H9 (cell line): ENCODE results near the gene ACOT2. TPM values are rescaled to one million over a fixed set of nuclear protein-coding genes. Genes with fewer than 3 reads are reported as not detected.

ENCODE experiments used
- DNase-seq: peaks from one replicate; pipeline ENCODE4 v3.0.0-alpha.2; 2017
- H2AFZ ChIP-seq: one replicate; pipeline ENCODE4 v1.6.1; 2013; ENCODE audit warnings: mild to moderate bottlenecking, low read length, control low read depth, moderate library complexity
- H2AK5ac ChIP-seq: 2 replicates; pipeline ENCODE4 v1.6.1; 2013; ENCODE audit warnings: low read length, control low read depth, mixed read lengths; ENCODE audit not compliant: insufficient read length
- H2BK120ac ChIP-seq: one replicate; pipeline ENCODE4 v1.6.1; 2013; ENCODE audit warnings: low read depth, mild to moderate bottlenecking, low read length, control low read depth, inconsistent platforms; ENCODE audit not compliant: poor library complexity, severe bottlenecking
- H2BK12ac ChIP-seq: 2 replicates; pipeline ENCODE4 v1.6.1; 2013; ENCODE audit warnings: low read length, control low read depth, mixed read lengths, low read depth; ENCODE audit not compliant: insufficient read length
- H2BK15ac ChIP-seq: 2 replicates; pipeline ENCODE4 v1.6.1; 2013; ENCODE audit warnings: low read depth, low read length, control low read depth
- H2BK20ac ChIP-seq: one replicate; pipeline ENCODE4 v1.6.1; 2013; ENCODE audit warnings: low read depth, mild to moderate bottlenecking, low read length, control low read depth, inconsistent platforms; ENCODE audit not compliant: poor library complexity, severe bottlenecking
- H2BK5ac ChIP-seq: 2 replicates; pipeline ENCODE4 v1.6.1; 2013; ENCODE audit warnings: low read length, control low read depth, mixed read lengths; ENCODE audit not compliant: insufficient read length
- H3K14ac ChIP-seq: 2 replicates; pipeline ENCODE4 v1.6.1; 2013; ENCODE audit warnings: low read length, control low read depth; ENCODE audit not compliant: insufficient read depth
- H3K18ac ChIP-seq: 2 replicates; pipeline ENCODE4 v1.6.1; 2013; ENCODE audit warnings: low read depth, mild to moderate bottlenecking, mixed read lengths, low read length, control low read depth; ENCODE audit not compliant: insufficient read length
- H3K23ac ChIP-seq: 2 replicates; pipeline ENCODE4 v1.6.1; 2013; ENCODE audit warnings: low read length, control low read depth, mixed read lengths, low read depth; ENCODE audit not compliant: insufficient read length
- H3K23me2 ChIP-seq: 2 replicates; pipeline ENCODE4 v1.6.1; 2013; ENCODE audit warnings: low read depth, mild to moderate bottlenecking, mixed read lengths, low read length, control low read depth; ENCODE audit not compliant: insufficient read length, poor library complexity, severe bottlenecking
- H3K27ac ChIP-seq: 2 replicates; pipeline ENCODE4 v1.5.1; 2013; ENCODE audit warnings: low read length, control low read depth, mixed read lengths, low read depth; ENCODE audit not compliant: insufficient read length
- H3K27me3 ChIP-seq: 2 replicates; pipeline ENCODE4 v1.6.1; 2013; ENCODE audit warnings: low read length, control low read depth, inconsistent platforms; ENCODE audit not compliant: insufficient read depth
- H3K4ac ChIP-seq: 2 replicates; pipeline ENCODE4 v1.6.1; 2013; ENCODE audit warnings: low read depth, mild to moderate bottlenecking, control low read depth, inconsistent platforms, low read length, moderate library complexity
- H3K4me1 ChIP-seq: 2 replicates; pipeline ENCODE4 v1.6.1; 2013; ENCODE audit warnings: low read length, control low read depth, inconsistent platforms; ENCODE audit not compliant: insufficient read depth
- H3K4me2 ChIP-seq: 2 replicates; pipeline ENCODE4 v1.6.1; 2013; ENCODE audit warnings: low read length, control low read depth, mixed read lengths; ENCODE audit not compliant: insufficient read length, insufficient read depth
- H3K56ac ChIP-seq: 2 replicates; pipeline ENCODE4 v1.6.1; 2013; ENCODE audit warnings: low read depth, mild to moderate bottlenecking, mixed read lengths, low read length, control low read depth; ENCODE audit not compliant: insufficient read length
- H3K79me1 ChIP-seq: 2 replicates; pipeline ENCODE4 v1.6.1; 2013; ENCODE audit warnings: low read depth, mild to moderate bottlenecking, moderate library complexity, low read length, control low read depth, inconsistent platforms; ENCODE audit not compliant: insufficient read depth, poor library complexity, severe bottlenecking
- H3K79me2 ChIP-seq: 2 replicates; pipeline ENCODE4 v1.6.1; 2013; ENCODE audit warnings: low read length, control low read depth, inconsistent platforms; ENCODE audit not compliant: insufficient read depth
- H3K9ac ChIP-seq: 2 replicates; pipeline ENCODE4 v1.6.1; 2013; ENCODE audit warnings: low read length, control low read depth, mixed read lengths; ENCODE audit not compliant: insufficient read length; ENCODE audit errors: extremely low read depth
- H3K9me3 ChIP-seq: one replicate; pipeline ENCODE4 v1.6.1; 2013; ENCODE audit warnings: low read depth, low read length, inconsistent platforms; ENCODE audit not compliant: control insufficient read depth
- H3T11ph ChIP-seq: one replicate; pipeline ENCODE4 v1.6.1; 2013; ENCODE audit warnings: mild to moderate bottlenecking, low read length, control low read depth, inconsistent platforms
- H4K20me1 ChIP-seq: one replicate; pipeline ENCODE4 v1.6.1; 2013; ENCODE audit not compliant: control insufficient read depth, insufficient read length, insufficient read depth
- H4K5ac ChIP-seq: 2 replicates; pipeline ENCODE4 v1.6.1; 2013; ENCODE audit warnings: low read depth, mild to moderate bottlenecking, mixed read lengths, low read length, control low read depth; ENCODE audit not compliant: insufficient read length
- H4K8ac ChIP-seq: replicated peaks from 2 replicates; pipeline ENCODE4 v1.6.1; 2013; ENCODE audit warnings: low read length, control low read depth, mixed read lengths, low read depth; ENCODE audit not compliant: insufficient read length
- H4K91ac ChIP-seq: 2 replicates; pipeline ENCODE4 v1.6.1; 2013; ENCODE audit warnings: low read depth, mild to moderate bottlenecking, moderate library complexity, mixed read lengths, low read length, control low read depth; ENCODE audit not compliant: insufficient read length
- H3K27ac Mint-ChIP-seq, 3 experiments: 2 replicates in 2 of 3; 3 replicates in 1 of 3; pipeline ENCODE4 v1.8.0; 2020 to 2021; ENCODE audit warnings: mixed read lengths in 3 of 3, mild to moderate bottlenecking in 1 of 3, moderate library complexity in 1 of 3
- H3K27me3 Mint-ChIP-seq: 2 replicates; pipeline ENCODE4 v1.8.0; 2021; ENCODE audit warnings: low read depth, mild to moderate bottlenecking, moderate library complexity, mixed read lengths
- H3K36me3 Mint-ChIP-seq, 3 experiments: 2 replicates in 2 of 3; 3 replicates in 1 of 3; pipeline ENCODE4 v1.8.0; 2020 to 2021; ENCODE audit warnings: low read depth in 3 of 3, mixed read lengths in 3 of 3; ENCODE audit not compliant: insufficient read depth in 1 of 3
- H3K4me1 Mint-ChIP-seq, 2 experiments: 2 replicates each; pipeline ENCODE4 v1.8.0; 2020; ENCODE audit warnings: mixed read lengths in 2 of 2
- H3K4me3 Mint-ChIP-seq, 2 experiments: 2 replicates in 1 of 2; 3 replicates in 1 of 2; pipeline ENCODE4 v1.8.0; 2020 to 2021; ENCODE audit warnings: mild to moderate bottlenecking in 2 of 2, mixed read lengths in 2 of 2, moderate library complexity in 1 of 2
- H3K9me3 Mint-ChIP-seq, 2 experiments: 2 replicates in 1 of 2; 3 replicates in 1 of 2; pipeline ENCODE4 v1.8.0; 2020; ENCODE audit warnings: mild to moderate bottlenecking in 2 of 2, mixed read lengths in 2 of 2, moderate library complexity in 1 of 2
- CTCF ChIP-seq: fragments of 200-600 bp; sonication (generic); conservative IDR thresholded peaks from 3 replicates; pipeline ENCODE4 v1.8.0; 2021; ENCODE audit warnings: antibody characterized with exemption, mild to moderate bottlenecking
- WGBS: extraction: QIAGEN DNeasy Blood & Tissue Kit; methylation state at CpG from one replicate; pipeline ENCODE4 v1.1.7; 2013; ENCODE audit warnings: missing lambda C conversion rate, low lambda C conversion rate, mixed read lengths; ENCODE audit not compliant: insufficient read length; ENCODE audit errors: extremely low coverage; 5-methylcytosine and 5-hydroxymethylcytosine counted together
- total RNA-seq: library from RNA; stranded (reverse); gene quantifications from 2 replicates; pipeline ENCODE4 v1.2.1, GENCODE V29; 2021

The ACOT2 gene
- total RNA-seq, 1 experiment from 2014 or later, result 10.2 TPM

DNA sequence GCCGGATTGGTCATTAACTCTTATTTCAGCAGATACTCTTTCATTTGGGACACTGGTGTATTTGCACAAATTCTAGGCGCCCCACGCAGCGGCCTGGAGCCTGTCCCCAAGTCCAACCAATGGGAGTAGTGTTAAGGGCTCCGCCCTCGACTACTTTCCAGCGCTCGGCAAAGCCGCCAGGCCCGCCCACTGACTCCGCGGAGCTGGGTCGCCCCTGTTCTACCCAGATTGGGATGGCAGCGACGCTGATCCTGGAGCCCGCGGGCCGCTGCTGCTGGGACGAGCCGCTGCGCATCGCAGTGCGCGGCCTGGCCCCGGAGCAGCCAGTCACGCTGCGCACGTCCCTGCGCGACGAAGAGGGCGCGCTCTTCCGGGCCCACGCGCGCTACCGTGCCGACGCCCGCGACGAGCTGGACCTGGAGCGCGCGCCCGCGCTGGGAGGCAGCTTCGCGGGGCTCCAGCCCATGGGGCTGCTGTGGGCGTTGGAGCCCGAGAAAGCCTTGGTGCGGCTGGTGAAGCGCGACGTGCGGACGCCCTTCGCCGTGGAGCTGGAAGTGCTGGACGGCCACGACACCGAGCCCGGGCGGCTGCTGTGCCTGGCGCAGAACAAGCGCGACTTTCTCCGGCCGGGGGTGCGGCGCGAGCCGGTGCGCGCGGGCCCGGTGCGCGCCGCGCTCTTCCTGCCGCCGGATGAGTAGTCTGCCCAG, 43.5 kb downstream of the ACOT2 start, which contains the start of gene ACOT6:
Gene ACOT6 (plus strand): TSS at position 179 of the 707 bp plus-strand sequence. CDS start 55 bp downstream, at position 234.
- Histone ChIP-seq H3K79me1 (no peaks in the 10 kb centered on the region), H3K23ac (no peak within 1 kb of the TSS), H4K91ac (no peak within 1 kb of the TSS), H3K79me2 (no peaks in the 10 kb centered on the region), H3K23me2 (peaks cover 4% of the 10 kb centered on the region), H3K9ac (peak within 1 kb of the TSS; percentile 62), H3K4me2 (peak within 1 kb of the TSS; percentile 61), H3K14ac (peak within 1 kb of the TSS; percentile 85), H3K4ac (no peak within 1 kb of the TSS), H2BK12ac (peak within 1 kb of the TSS; percentile 67), H2BK20ac (no peak within 1 kb of the TSS), H2BK5ac (no peak within 1 kb of the TSS), H2BK120ac (no peak within 1 kb of the TSS), H3K27me3 (peaks cover 6% of the 10 kb centered on the region; the same call in 1 of the 2 replicates), H3K9me3 (no peaks in the 10 kb centered on the region), H4K8ac (no peak within 1 kb of the TSS), H2AK5ac (no peak within 1 kb of the TSS), H3K27ac (no peak within 1 kb of the TSS), H2BK15ac (no peak within 1 kb of the TSS), H4K20me1 (no peaks in the 10 kb centered on the region), H3K56ac (no peak within 1 kb of the TSS), H3K18ac (peak within 1 kb of the TSS; percentile 85), H2AFZ (no peak within 1 kb of the TSS), H4K5ac (peak within 1 kb of the TSS; percentile 70), H3T11ph (no peak within 1 kb of the TSS), H3K4me1 (no peaks in the 10 kb centered on the region)
- peak within 1 kb of the TSS; percentile 76 to 91 for H3K4me3 Mint-ChIP-seq
- H3K36me3 Mint-ChIP-seq, result peaks cover 4 to 7% (median 5%) of the 10 kb centered on the region in 3 experiments; a peak in 6 of 7 replicates
- peaks cover 3 to 4% of the 10 kb centered on the region in 2 experiments; a peak in 3 of 5 replicates for H3K9me3 Mint-ChIP-seq
- 0 out of 7 replicates have a peak within 1 kb of the TSS, but pooled peaks of 1 of the 3 experiments have one; percentile 49 for H3K27ac Mint-ChIP-seq
- peak; percentile 90 for DNase-seq
- no peak for TF ChIP-seq CTCF
- WGBS, result no CpG with 5 or more reads among the region's 84 CpGs
- peaks cover 40% of the 10 kb centered on the region for H3K27me3 Mint-ChIP-seq
- peaks cover 8 to 12% of the 10 kb centered on the region in 2 experiments for H3K4me1 Mint-ChIP-seq
